ENCODE results near the gene ERGIC1. TPM values are rescaled to one million over a fixed set of nuclear protein-coding genes. Genes with fewer than 3 reads are reported as not detected.

ERGIC1 gene
- total RNA-seq, 6 experiments from 2014 or later = 240 to 276 (median 258) TPM

- Mint-ChIP-seq H3K9me3 (peaks cover 11% of the 10 kb centered on the region), H3K4me3 (no peak overlapping the region), H3K27ac (no peak overlapping the region), H3K4me1 (ENCODE audit: low read depth) (peaks cover 30% of the 10 kb centered on the region), H3K36me3 (ENCODE audit: low read depth) (peaks cover 4% of the 10 kb centered on the region), H3K27me3 (ENCODE audit: insufficient read depth) (no peaks in the 10 kb centered on the region; the same call in none of the 2 replicates)
- TF ChIP-seq CTCF (IDR thresholded peaks at IDR 0.05) = no peak
- no peak for DNase-seq
Observed at GRCh38 chr5:172820046-172820767, 13.8 kb upstream of the ERGIC1 start.

- peaks cover 16% of the 10 kb centered on the region for H3K36me3 Mint-ChIP-seq (ENCODE audit: low read depth)
- H3K9me3 Mint-ChIP-seq = peaks cover 24% of the 10 kb centered on the region
- no peaks in the 10 kb centered on the region; the same call in none of the 2 replicates for H3K27me3 Mint-ChIP-seq (ENCODE audit: insufficient read depth)
- TF ChIP-seq CTCF (IDR thresholded peaks at IDR 0.05) = no peak
- no peak for DNase-seq
- H3K4me3 Mint-ChIP-seq = no peak overlapping the region
- peaks cover 22% of the 10 kb centered on the region for H3K4me1 Mint-ChIP-seq (ENCODE audit: low read depth)
- H3K27ac Mint-ChIP-seq = no peak overlapping the region
Observed at GRCh38 chr5:172821340-172821985, 12.6 kb upstream of the ERGIC1 start.

GRCh38 chr5:172823840-172824362 lies 10.2 kb upstream of the ERGIC1 start:
- TF ChIP-seq CTCF (IDR thresholded peaks at IDR 0.05) = no peak
- Mint-ChIP-seq H3K36me3 (ENCODE audit: low read depth) (peaks cover 21% of the 10 kb centered on the region), H3K9me3 (peaks cover 30% of the 10 kb centered on the region), H3K27me3 (ENCODE audit: insufficient read depth) (peaks cover 4% of the 10 kb centered on the region), H3K27ac (no peak overlapping the region), H3K4me3 (no peak overlapping the region), H3K4me1 (ENCODE audit: low read depth) (peaks cover 11% of the 10 kb centered on the region)
- no peak for DNase-seq

GRCh38 chr5:172825610-172826204 lies 8.3 kb upstream of the ERGIC1 start:
- TF ChIP-seq CTCF (IDR thresholded peaks at IDR 0.05) = no peak
- no peak for DNase-seq
- peaks cover 12% of the 10 kb centered on the region for H3K4me1 Mint-ChIP-seq (ENCODE audit: low read depth)
- no peak overlapping the region for H3K4me3 Mint-ChIP-seq
- peaks cover 4% of the 10 kb centered on the region for H3K27me3 Mint-ChIP-seq (ENCODE audit: insufficient read depth)
- peaks cover 21% of the 10 kb centered on the region for H3K36me3 Mint-ChIP-seq (ENCODE audit: low read depth)
- H3K9me3 Mint-ChIP-seq = peaks cover 30% of the 10 kb centered on the region
- no peak overlapping the region for H3K27ac Mint-ChIP-seq

- peaks cover 20% of the 10 kb centered on the region for H3K4me1 Mint-ChIP-seq (ENCODE audit: low read depth)
- H3K4me3 Mint-ChIP-seq = no peak overlapping the region
- H3K36me3 Mint-ChIP-seq (ENCODE audit: low read depth) = peaks cover 21% of the 10 kb centered on the region
- no peak overlapping the region for H3K27ac Mint-ChIP-seq
- peaks cover 30% of the 10 kb centered on the region for H3K9me3 Mint-ChIP-seq
- no peak for TF ChIP-seq CTCF (IDR thresholded peaks at IDR 0.05)
- peaks cover 4% of the 10 kb centered on the region for H3K27me3 Mint-ChIP-seq (ENCODE audit: insufficient read depth)
- DNase-seq = no peak
Observed at GRCh38 chr5:172827841-172828240, 6.2 kb upstream of the ERGIC1 start.
